Umbilical cord (tissue), 2 donors: ENCODE results near the gene MARCKSL1. TPM values are rescaled to one million over a fixed set of nuclear protein-coding genes. Genes with fewer than 3 reads are reported as not detected.
"Not testable (repeated sequence)": the region's sequence is repeated elsewhere in the genome, so short reads cannot be mapped to it uniquely, and the experiment has no call there.

ENCODE experiments used
- DNase-seq: peaks from one replicate; pipeline ENCODE4 v3.0.0-alpha.2; 2015; ENCODE audit warnings: low spot score
- total RNA-seq: library from RNA; depleted of rRNA; stranded (reverse); fragments of >200 nt; gene quantifications from one replicate; pipeline ENCODE4 v1.2.3, GENCODE V29; 2014; ENCODE audit warnings: low replicate concordance; ENCODE audit not compliant: insufficient read depth

MARCKSL1 gene
- total RNA-seq, 1 donor from 2014 or later: 6.0 TPM

GRCh38 chr1:32289256-32289655 lies 46.8 kb downstream of the MARCKSL1 start:
- no peak for DNase-seq

GRCh38 chr1:32286763-32287162 lies 49.3 kb downstream of the MARCKSL1 start:
- no peak for DNase-seq

- no peak for DNase-seq
These were observed 50.4 kb downstream of the MARCKSL1 start for GRCh38 chr1:32285658-32286057.

- DNase-seq: not testable (repeated sequence)
These were observed 51.3 kb downstream of the MARCKSL1 start for GRCh38 chr1:32284777-32285176.

Other genes starting within 250 kb of the MARCKSL1 start
- gene KPNA6, start 228.2 kb downstream of the MARCKSL1 start, total RNA-seq: 22.9 TPM
- 40.9 TPM for gene TXLNA, start 156.6 kb downstream of the MARCKSL1 start, total RNA-seq
- gene CCDC28B, start 135.6 kb downstream of the MARCKSL1 start, total RNA-seq: 7.2 TPM
- gene IQCC, start 130.6 kb downstream of the MARCKSL1 start, total RNA-seq: 1.7 TPM
- 0.72 TPM for gene DCDC2B, start 127.1 kb downstream of the MARCKSL1 start, total RNA-seq
- gene TMEM234, start 113.9 kb downstream of the MARCKSL1 start, total RNA-seq: 5.5 TPM
- gene EIF3I, start 113.8 kb downstream of the MARCKSL1 start, total RNA-seq: 125 TPM
- not detected for gene FAM167B, start 89.0 kb downstream of the MARCKSL1 start, total RNA-seq
- 0.96 TPM for gene LCK, start 85.0 kb downstream of the MARCKSL1 start, total RNA-seq
- 27.7 TPM for gene HDAC1, start 44.1 kb downstream of the MARCKSL1 start, total RNA-seq
- gene FAM229A, start 26.3 kb upstream of the MARCKSL1 start, total RNA-seq: 1.7 TPM
- gene TSSK3, start 26.3 kb upstream of the MARCKSL1 start, total RNA-seq: 1.9 TPM
- gene BSDC1, start 58.2 kb upstream of the MARCKSL1 start, total RNA-seq: 60.2 TPM
- 2.6 TPM for gene ZBTB8B, start 128.8 kb upstream of the MARCKSL1 start, total RNA-seq
- 16.1 TPM for gene ZBTB8A, start 203.2 kb upstream of the MARCKSL1 start, total RNA-seq